22Rv1 (cell line): ENCODE results near the gene NECTIN3.

Experiments used
- CTCF ChIP-seq: fragments of 450-650 bp; IDR thresholded peaks from 2 replicates; pipeline ENCODE4 v1.5.1; 2017; ENCODE audit warnings: mild to moderate bottlenecking
- ZFX ChIP-seq: fragments of 450-650 bp; IDR thresholded peaks from 2 replicates; pipeline ENCODE4 v1.6.1; 2017; ENCODE audit warnings: antibody characterized with exemption, borderline replicate concordance

GRCh38 chr3:111173906-111174305, 102.3 kb downstream of the NECTIN3 start:
- TF ChIP-seq CTCF = no peak
- TF ChIP-seq ZFX = no peak
